Testis (tissue), 3 donors: Measurements from ENCODE around the gene RAB3GAP2. TPM values are rescaled to one million over a fixed set of nuclear protein-coding genes. Genes with fewer than 3 reads are reported as not detected.

Experiments used
- DNase-seq: peaks from one replicate; pipeline ENCODE4 v3.0.0-alpha.2; 2019
- H3K27ac ChIP-seq, 2 donors: fragments of 200-600 bp; sonication (generic); one replicate each; pipeline ENCODE4 v1.5.1; 2019
- H3K27me3 ChIP-seq: fragments of 200-600 bp; sonication (generic); one replicate; pipeline ENCODE4 v1.5.1; 2019
- H3K36me3 ChIP-seq: fragments of 200-600 bp; sonication (generic); one replicate; pipeline ENCODE4 v1.5.1; 2017; ENCODE audit warnings: low read depth; ENCODE audit errors: missing control alignments
- H3K4me1 ChIP-seq: fragments of 200-600 bp; sonication (generic); one replicate; pipeline ENCODE4 v1.5.1; 2019
- H3K4me3 ChIP-seq, 2 donors: fragments of 200-600 bp; sonication (generic); one replicate each; pipeline ENCODE4 v1.5.1; 2017 to 2019
- H3K9me3 ChIP-seq: fragments of 200-600 bp; sonication (generic); one replicate; pipeline ENCODE4 v1.5.1; 2017
- CTCF ChIP-seq, 3 experiments: fragments of 450-650 bp in 2 of 3; fragments of 200-600 bp in 1 of 3; sonication (generic) in 1 of 3; IDR thresholded peaks; one replicate each; pipeline ENCODE4 v1.5.1; 2016 to 2019; ENCODE audit warnings: antibody characterized with exemption in 3 of 3, mild to moderate bottlenecking in 2 of 3, moderate library complexity in 1 of 3
- POLR2A ChIP-seq: fragments of 450-650 bp; IDR thresholded peaks from one replicate; pipeline ENCODE4 v1.6.1; 2017; ENCODE audit warnings: antibody characterized with exemption, mild to moderate bottlenecking, moderate library complexity
- WGBS, 2 donors: methylation state at CpG; one replicate each; pipeline ENCODE4 v1.1.5; 2018; 5-methylcytosine and 5-hydroxymethylcytosine counted together
- intact Hi-C: fragments of 100-400 bp; cut with DNase I; formaldehyde crosslinking; loops from one replicate; pipeline ENCODE4 v1.15.1; 2023; ENCODE audit warnings: low total_unique reads
- polyA plus RNA-seq: library from polyadenylated mRNA; stranded (reverse); fragments of 350-450 nt; fragmentation: Illumina TruSeq; extraction: RNeasy Lipid Tissue Mini Kit (QIAGEN cat#74804); gene quantifications from one replicate; pipeline ENCODE4 v1.2.3, GENCODE V29; 2014; ENCODE audit warnings: low read depth, low replicate concordance; ENCODE audit not compliant: insufficient read depth
- total RNA-seq, 2 donors: library from RNA; depleted of rRNA; stranded (reverse); fragments of >200 nt; gene quantifications; one replicate each; pipeline ENCODE4 v1.2.3, GENCODE V29; 2016

Gene RAB3GAP2
- total and polyA plus RNA-seq, 3 donors from 2014 or later: 17.9 to 28.7 (median 24.6) TPM

GRCh38 chr1:220299337-220299736, 27.1 kb upstream of the RAB3GAP2 start:
- intact Hi-C loops: no loop called here
- H3K9me3 ChIP-seq: no peaks in the 10 kb centered on the region
- TF ChIP-seq CTCF (IDR thresholded peaks at IDR 0.05): no peak
- no peak for TF ChIP-seq POLR2A
- no peaks in the 10 kb centered on the region for H3K27me3 ChIP-seq
- no peaks in the 10 kb centered on the region for H3K36me3 ChIP-seq
- no peak for DNase-seq
- 89 to 94% methylated on average over 7 of the region's 7 CpGs for WGBS, 2 donors
- H3K27ac ChIP-seq: no peak overlapping the region
- H3K4me1 ChIP-seq: peaks cover 3% of the 10 kb centered on the region
- no peak overlapping the region for H3K4me3 ChIP-seq

GRCh38 chr1:220298470-220299205, 26.4 kb upstream of the RAB3GAP2 start:
- intact Hi-C loops: no loop called here
- Histone ChIP-seq H3K27me3 (no peaks in the 10 kb centered on the region), H3K4me3 (no peak overlapping the region), H3K36me3 (no peaks in the 10 kb centered on the region), H3K9me3 (no peaks in the 10 kb centered on the region), H3K4me1 (peaks cover 3% of the 10 kb centered on the region), H3K27ac (no peak overlapping the region)
- DNase-seq: no peak
- TF ChIP-seq POLR2A: no peak
- TF ChIP-seq CTCF (IDR thresholded peaks at IDR 0.05): no peak
- 83 to 85% methylated on average over 9 of the region's 9 CpGs for WGBS, 2 donors

- H3K4me3 ChIP-seq: no peak overlapping the region
- DNase-seq: no peak
- no peaks in the 10 kb centered on the region for H3K27me3 ChIP-seq
- intact Hi-C loops: no loop called here
- no peaks in the 10 kb centered on the region for H3K9me3 ChIP-seq
- peaks cover 3% of the 10 kb centered on the region for H3K4me1 ChIP-seq
- no peak overlapping the region for H3K27ac ChIP-seq
- 71 to 95% methylated on average over 1 of the region's 1 CpG for WGBS, 2 donors
- no peaks in the 10 kb centered on the region for H3K36me3 ChIP-seq
- TF ChIP-seq CTCF (IDR thresholded peaks at IDR 0.05) (no peak), POLR2A (no peak)
These were observed 24.7 kb upstream of the RAB3GAP2 start for GRCh38 chr1:220296981-220297380.

- TF ChIP-seq POLR2A: no peak
- TF ChIP-seq CTCF (IDR thresholded peaks at IDR 0.05): no peak
- Histone ChIP-seq H3K4me3 (no peak overlapping the region), H3K36me3 (no peaks in the 10 kb centered on the region), H3K27me3 (no peaks in the 10 kb centered on the region), H3K9me3 (no peaks in the 10 kb centered on the region), H3K27ac (no peak overlapping the region), H3K4me1 (no peaks in the 10 kb centered on the region)
- 86 to 98% methylated on average over 4 of the region's 4 CpGs for WGBS, 2 donors
- intact Hi-C loops: no loop called here
- DNase-seq: no peak
These were observed 22.6 kb upstream of the RAB3GAP2 start for GRCh38 chr1:220294846-220295301.

- no peaks in the 10 kb centered on the region for H3K4me1 ChIP-seq
- H3K9me3 ChIP-seq: no peaks in the 10 kb centered on the region
- no peak overlapping the region for H3K4me3 ChIP-seq
- DNase-seq: no peak
- H3K27me3 ChIP-seq: no peaks in the 10 kb centered on the region
- no peak overlapping the region for H3K27ac ChIP-seq
- TF ChIP-seq POLR2A (no peak), CTCF (IDR thresholded peaks at IDR 0.05) (no peak)
- H3K36me3 ChIP-seq: no peaks in the 10 kb centered on the region
- intact Hi-C loops: no loop called here
These were observed 19.3 kb upstream of the RAB3GAP2 start for GRCh38 chr1:220291580-220291979.
